ENCODE results near the gene B3GAT1. TPM values are rescaled to one million over a fixed set of nuclear protein-coding genes. Genes with fewer than 3 reads are reported as not detected.

Gene B3GAT1
- total RNA-seq, 2 donors from 2014 or later: 0.13 TPM; not detected in 1

DNA sequence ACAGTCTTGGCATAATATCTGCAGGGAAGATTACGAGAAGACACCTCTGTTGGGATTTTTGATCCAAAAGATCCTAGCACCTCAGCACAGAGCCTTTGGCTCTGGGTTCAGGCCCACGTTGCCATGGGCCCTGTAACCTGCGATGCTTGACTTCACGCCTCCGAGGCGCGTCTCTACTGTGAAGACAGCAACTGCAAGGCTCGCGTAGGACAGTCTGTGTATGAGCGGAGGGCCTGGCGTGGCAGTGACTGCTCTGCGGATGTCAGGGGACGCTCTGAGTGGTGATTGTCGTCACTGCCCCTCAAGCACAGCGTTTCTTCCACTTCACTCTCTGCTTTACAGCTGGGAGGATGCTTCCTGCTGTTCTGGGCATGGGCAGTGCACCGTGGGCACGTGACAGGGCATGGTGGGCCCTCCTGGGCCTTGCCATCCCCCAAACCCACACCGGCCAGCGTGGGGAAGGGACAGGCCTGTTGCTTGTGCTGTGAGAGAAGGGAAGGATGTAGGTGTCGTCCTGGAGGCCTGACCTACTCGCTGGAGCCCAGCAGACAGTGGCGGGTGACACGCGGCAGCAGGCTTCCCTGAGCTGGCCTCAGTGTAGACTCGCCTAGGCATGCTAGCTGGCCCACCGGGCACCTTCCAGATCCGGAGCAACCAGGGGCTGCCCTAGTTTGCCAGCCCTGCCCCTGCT lies 53.7 kb downstream of the B3GAT1 start:
- no peak overlapping the region for H3K4me3 ChIP-seq
- intact Hi-C loops (cut with DNase I): no loop called here
- TF ChIP-seq, protein P1, sequence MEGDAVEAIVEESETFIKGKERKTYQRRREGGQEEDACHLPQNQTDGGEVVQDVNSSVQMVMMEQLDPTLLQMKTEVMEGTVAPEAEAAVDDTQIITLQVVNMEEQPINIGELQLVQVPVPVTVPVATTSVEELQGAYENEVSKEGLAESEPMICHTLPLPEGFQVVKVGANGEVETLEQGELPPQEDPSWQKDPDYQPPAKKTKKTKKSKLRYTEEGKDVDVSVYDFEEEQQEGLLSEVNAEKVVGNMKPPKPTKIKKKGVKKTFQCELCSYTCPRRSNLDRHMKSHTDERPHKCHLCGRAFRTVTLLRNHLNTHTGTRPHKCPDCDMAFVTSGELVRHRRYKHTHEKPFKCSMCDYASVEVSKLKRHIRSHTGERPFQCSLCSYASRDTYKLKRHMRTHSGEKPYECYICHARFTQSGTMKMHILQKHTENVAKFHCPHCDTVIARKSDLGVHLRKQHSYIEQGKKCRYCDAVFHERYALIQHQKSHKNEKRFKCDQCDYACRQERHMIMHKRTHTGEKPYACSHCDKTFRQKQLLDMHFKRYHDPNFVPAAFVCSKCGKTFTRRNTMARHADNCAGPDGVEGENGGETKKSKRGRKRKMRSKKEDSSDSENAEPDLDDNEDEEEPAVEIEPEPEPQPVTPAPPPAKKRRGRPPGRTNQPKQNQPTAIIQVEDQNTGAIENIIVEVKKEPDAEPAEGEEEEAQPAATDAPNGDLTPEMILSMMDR (IDR thresholded peaks at IDR 0.05): no peak
- no peaks in the 10 kb centered on the region for H3K36me3 ChIP-seq
- DNase-seq: no peak
- no peaks in the 10 kb centered on the region for H3K27me3 ChIP-seq
- H3K9me3 ChIP-seq: no peaks in the 10 kb centered on the region
- H3K4me1 ChIP-seq: no peaks in the 10 kb centered on the region
- H3K9ac ChIP-seq (ENCODE audit: low read depth in 2 of 2, low read length in 2 of 2): no peak overlapping the region
- no peak overlapping the region for H3K27ac ChIP-seq

DNA sequence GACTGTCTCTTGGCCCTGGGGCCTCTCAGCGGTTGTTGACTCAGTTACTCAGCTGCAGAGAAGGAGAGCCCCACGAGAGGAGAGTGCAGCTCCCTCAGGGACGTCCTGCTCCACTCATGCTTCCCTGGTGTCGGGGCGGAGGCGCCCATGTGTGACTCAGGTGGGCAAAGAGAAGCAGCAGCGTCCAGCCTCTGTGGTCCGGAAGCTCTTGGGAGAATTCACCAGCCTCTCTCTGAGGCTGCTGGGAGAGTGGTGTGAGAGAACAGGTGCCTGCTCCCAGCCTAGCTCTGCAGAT lies 54.5 kb downstream of the B3GAT1 start:
- no peak for DNase-seq
- H3K27me3 ChIP-seq: no peaks in the 10 kb centered on the region
- H3K27ac ChIP-seq: no peak overlapping the region
- no peaks in the 10 kb centered on the region for H3K4me1 ChIP-seq
- no peaks in the 10 kb centered on the region for H3K9me3 ChIP-seq
- H3K4me3 ChIP-seq: no peak overlapping the region
- H3K9ac ChIP-seq (ENCODE audit: low read depth in 2 of 2, low read length in 2 of 2): no peak overlapping the region
- H3K36me3 ChIP-seq: no peaks in the 10 kb centered on the region
- TF ChIP-seq, protein P1 (IDR thresholded peaks at IDR 0.05): no peak
- intact Hi-C loops (cut with DNase I): no loop called here

DNA sequence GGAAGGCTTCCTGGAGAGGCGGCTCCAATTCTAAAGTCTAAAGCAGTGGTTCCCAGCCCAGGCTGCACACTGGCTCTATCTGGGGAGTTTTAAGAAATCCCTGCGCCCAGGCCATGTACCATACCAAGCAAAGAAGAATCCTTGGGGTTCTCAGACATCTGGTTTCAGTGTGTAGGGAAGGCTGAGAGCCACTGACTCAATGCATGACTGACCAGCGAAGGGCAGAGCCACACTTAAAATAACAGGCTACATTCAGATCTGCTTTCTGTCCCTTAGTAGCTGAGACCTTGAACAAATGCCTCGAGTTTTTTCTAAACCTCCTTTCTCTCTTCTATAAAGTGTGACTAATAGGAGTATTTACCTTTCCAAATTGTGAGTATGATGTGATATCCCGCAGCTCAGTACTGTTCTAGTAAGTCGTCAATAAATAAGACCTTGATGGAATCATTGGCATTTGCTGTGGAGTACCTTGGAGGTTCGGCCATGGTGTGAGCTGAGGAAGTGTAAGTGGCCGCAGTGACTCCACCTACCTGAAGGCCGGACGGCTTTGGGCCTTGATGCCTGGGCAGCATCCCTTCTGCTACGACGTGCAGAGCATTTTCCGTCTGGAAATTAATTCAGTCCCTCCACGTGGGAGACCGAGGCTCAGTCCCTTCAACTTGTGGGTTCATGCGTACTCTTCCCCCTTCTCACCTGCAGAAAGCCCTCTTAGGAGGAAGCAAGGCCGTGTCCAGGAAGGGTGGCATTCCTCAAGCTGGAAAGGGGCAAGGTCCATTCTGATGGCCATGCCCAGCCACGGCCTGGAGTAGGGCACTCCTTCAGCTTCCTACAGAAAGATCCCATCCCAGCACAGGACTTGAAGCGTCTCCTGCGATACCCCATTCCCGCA lies 55.1 kb downstream of the B3GAT1 start:
- no peak for DNase-seq
- no peaks in the 10 kb centered on the region for H3K36me3 ChIP-seq
- no peak overlapping the region for H3K4me3 ChIP-seq
- no peaks in the 10 kb centered on the region for H3K4me1 ChIP-seq
- no peak overlapping the region for H3K9ac ChIP-seq (ENCODE audit: low read depth in 2 of 2, low read length in 2 of 2)
- intact Hi-C loops (cut with DNase I): no loop called here
- H3K9me3 ChIP-seq: no peaks in the 10 kb centered on the region
- no peak overlapping the region for H3K27ac ChIP-seq
- no peaks in the 10 kb centered on the region for H3K27me3 ChIP-seq
- TF ChIP-seq, protein P1 (IDR thresholded peaks at IDR 0.05): no peak

DNA sequence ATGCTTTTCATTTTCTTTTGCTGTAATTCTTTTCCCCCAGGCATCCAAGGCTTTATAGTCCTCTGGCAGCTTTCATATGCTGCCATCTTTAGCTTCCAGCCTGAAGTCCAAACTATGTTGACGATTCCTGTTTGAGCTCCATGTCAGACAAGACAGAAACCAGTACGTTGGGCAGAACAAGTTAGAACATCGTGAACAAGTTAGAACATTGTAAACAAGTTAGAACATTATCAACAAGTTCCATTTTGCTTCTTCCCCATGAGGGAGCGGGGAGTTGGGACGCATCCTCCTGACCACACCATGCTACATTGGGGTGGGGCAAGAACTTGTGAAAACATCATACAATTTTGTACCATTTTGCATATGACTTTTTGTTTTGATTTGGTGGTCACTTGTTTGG lies 56.4 kb downstream of the B3GAT1 start:
- intact Hi-C loops (cut with DNase I): no loop called here
- Histone ChIP-seq H3K4me3 (no peak overlapping the region), H3K27me3 (no peaks in the 10 kb centered on the region), H3K27ac (no peak overlapping the region), H3K4me1 (no peaks in the 10 kb centered on the region), H3K9me3 (no peaks in the 10 kb centered on the region), H3K9ac (ENCODE audit: low read depth in 2 of 2, low read length in 2 of 2) (no peak overlapping the region), H3K36me3 (no peaks in the 10 kb centered on the region)
- TF ChIP-seq, protein P1 (IDR thresholded peaks at IDR 0.05): no peak
- DNase-seq: no peak

DNA sequence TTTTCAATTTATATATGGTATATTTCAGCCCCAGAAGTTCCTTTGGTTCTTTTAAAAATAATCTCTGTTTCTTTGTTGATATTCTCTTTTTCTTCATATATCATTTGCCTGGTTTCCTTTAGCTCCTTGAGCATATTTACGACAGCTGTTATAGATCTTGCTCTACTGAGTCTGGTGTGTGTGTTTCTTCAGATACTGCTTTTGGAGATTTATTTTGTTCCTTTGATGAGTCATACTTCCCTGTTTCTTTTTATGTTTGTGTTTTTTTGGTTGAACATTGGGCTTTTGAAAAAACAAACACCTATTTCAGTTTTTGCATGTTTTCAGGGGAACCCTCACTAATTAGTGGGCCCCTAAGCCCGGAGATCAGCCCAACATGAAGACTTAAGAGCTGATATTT lies 56.9 kb downstream of the B3GAT1 start:
- H3K9ac ChIP-seq (ENCODE audit: low read depth in 2 of 2, low read length in 2 of 2): no peak overlapping the region
- H3K36me3 ChIP-seq: no peaks in the 10 kb centered on the region
- TF ChIP-seq, protein P1 (IDR thresholded peaks at IDR 0.05): no peak
- intact Hi-C loops (cut with DNase I): no loop called here
- H3K4me3 ChIP-seq: no peak overlapping the region
- H3K27ac ChIP-seq: no peak overlapping the region
- no peaks in the 10 kb centered on the region for H3K9me3 ChIP-seq
- no peak for DNase-seq
- no peaks in the 10 kb centered on the region for H3K27me3 ChIP-seq
- H3K4me1 ChIP-seq: no peaks in the 10 kb centered on the region

Measured in colonic mucosa (tissue), 4 donors.